Measurements from ENCODE around the gene MYO5C. TPM values are rescaled to one million over a fixed set of nuclear protein-coding genes. Genes with fewer than 3 reads are reported as not detected.

MYO5C gene
- total RNA-seq, 4 donors from 2014 or later: 17.8 to 25.5 (median 23.6) TPM

DNA sequence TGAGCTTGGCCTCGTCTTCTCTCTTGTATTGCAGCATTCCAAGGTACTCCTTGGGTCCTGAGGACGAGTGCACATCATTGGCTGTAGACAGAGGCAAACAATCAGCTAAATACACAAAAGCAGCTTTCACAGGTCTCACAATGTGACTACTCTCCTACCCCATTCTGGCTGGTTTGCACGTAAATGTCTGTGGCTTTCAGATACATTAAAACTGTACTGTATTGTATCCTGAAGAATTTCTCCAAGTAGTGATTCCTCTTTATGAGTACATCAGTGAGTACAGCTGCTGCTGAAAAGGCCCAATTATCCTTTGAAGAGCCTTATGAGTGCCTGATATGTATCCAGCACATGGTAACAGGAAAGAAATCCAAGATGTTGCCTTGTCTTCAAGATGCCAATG, 82.4 kb downstream of the MYO5C start:
- H3K27me3 ChIP-seq: no peaks in the 10 kb centered on the region
- intact Hi-C loops (cut with DNase I): no loop called here
- 84 to 89% methylated on average over 3 of the region's 3 CpGs for WGBS, 2 donors
- no peaks in the 10 kb centered on the region for H3K4me1 ChIP-seq
- TF ChIP-seq CTCF (IDR thresholded peaks at IDR 0.05): no peak
- no peak for TF ChIP-seq POLR2A (IDR thresholded peaks at IDR 0.05)
- peaks cover 0 to 83% (median 0%) of the 10 kb centered on the region in 3 donors for H3K36me3 ChIP-seq
- no peak overlapping the region for H3K4me3 ChIP-seq
- H3K27ac ChIP-seq: no peak overlapping the region
- H3K9me3 ChIP-seq: no peaks in the 10 kb centered on the region
- no peak for DNase-seq

DNA sequence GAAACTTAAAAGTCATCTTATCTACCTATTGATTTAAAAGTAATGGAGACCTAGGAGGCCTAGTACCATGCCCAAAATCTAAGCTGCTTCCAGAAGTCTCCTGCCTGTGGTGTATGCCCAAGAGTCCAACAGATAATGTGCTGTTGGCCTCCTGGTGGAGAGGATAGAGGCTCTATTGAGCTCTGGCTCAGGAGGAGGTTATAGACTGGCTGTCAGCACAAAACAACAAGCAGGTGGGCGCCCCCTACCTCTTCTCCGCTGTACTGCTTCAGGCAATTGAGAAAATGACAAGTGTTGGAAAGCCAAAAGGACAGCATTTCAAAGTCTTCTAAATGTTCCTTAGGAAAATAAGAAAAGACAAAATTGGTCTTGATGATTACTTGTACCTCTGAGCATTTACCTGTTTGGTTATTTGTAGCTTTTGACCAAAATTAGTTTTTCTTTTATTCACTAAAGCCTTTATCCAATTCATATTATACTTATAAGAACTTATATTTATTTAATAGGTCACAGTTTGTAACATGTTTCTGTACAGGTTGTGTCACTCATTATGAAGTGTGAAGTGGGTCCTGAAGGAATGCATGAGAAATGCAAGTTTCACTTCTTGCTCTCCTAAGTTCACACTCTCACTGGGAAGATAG, 87.2 kb downstream of the MYO5C start:
- peaks cover 0 to 80% (median 0%) of the 10 kb centered on the region in 3 donors for H3K36me3 ChIP-seq

DNA sequence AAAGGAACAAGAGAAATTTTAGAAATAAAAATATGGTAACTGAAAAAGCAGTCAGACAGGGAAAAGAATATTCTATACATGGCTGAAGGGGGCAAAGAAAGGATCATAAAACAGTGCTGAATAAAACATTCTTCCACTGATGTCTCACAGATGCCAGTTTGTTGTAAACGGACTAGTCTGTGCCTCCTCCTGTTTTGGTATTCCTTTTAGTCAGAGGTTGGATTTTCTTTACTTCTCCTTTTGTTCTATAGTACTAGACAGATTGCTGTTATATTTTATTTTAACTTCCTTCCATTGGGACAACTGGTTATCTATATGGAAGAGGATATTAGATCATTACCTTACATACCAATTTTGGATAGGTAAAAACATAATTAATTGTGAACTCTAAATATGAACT, 88.4 kb downstream of the MYO5C start:
- peaks cover 0 to 80% (median 0%) of the 10 kb centered on the region in 3 donors for H3K36me3 ChIP-seq
- no peak overlapping the region for H3K4me3 ChIP-seq
- TF ChIP-seq POLR2A (IDR thresholded peaks at IDR 0.05): no peak
- no peak for TF ChIP-seq CTCF (IDR thresholded peaks at IDR 0.05)
- H3K4me1 ChIP-seq: no peaks in the 10 kb centered on the region
- DNase-seq: no peak
- H3K27me3 ChIP-seq: no peaks in the 10 kb centered on the region
- H3K9me3 ChIP-seq: no peaks in the 10 kb centered on the region
- no peak overlapping the region for H3K27ac ChIP-seq
- intact Hi-C loops (cut with DNase I): no loop called here
- WGBS, 2 donors: 35 to 73% methylated on average over 1 of the region's 1 CpG

More for the DNA sequence above, 87.2 kb downstream of the MYO5C start:
- DNase-seq: peak; percentile 3
- H3K9me3 ChIP-seq: no peaks in the 10 kb centered on the region
- no peak overlapping the region for H3K4me3 ChIP-seq
- H3K27me3 ChIP-seq: no peaks in the 10 kb centered on the region
- TF ChIP-seq CTCF (IDR thresholded peaks at IDR 0.05) (peak; percentile 55 to 80 (median 64)), POLR2A (IDR thresholded peaks at IDR 0.05) (no peak)
- no peak overlapping the region for H3K27ac ChIP-seq
- intact Hi-C loops (cut with DNase I): no loop called here
- whole genome bisulfite sequencing, 2 donors: 28 to 29% methylated on average over 2 of the region's 2 CpGs
- no peaks in the 10 kb centered on the region for H3K4me1 ChIP-seq

- Histone ChIP-seq H3K4me3 (no peak overlapping the region), H3K27ac (no peak overlapping the region), H3K4me1 (no peaks in the 10 kb centered on the region), H3K9me3 (no peaks in the 10 kb centered on the region), H3K27me3 (no peaks in the 10 kb centered on the region), H3K36me3 (peaks cover 0 to 77% (median 0%) of the 10 kb centered on the region in 3 donors)
- no peak for TF ChIP-seq CTCF (IDR thresholded peaks at IDR 0.05)
- no peak for TF ChIP-seq POLR2A (IDR thresholded peaks at IDR 0.05)
- WGBS, 2 donors: 81 to 92% methylated on average over 2 of the region's 2 CpGs
- no peak for DNase-seq
- intact Hi-C loops (cut with DNase I): no loop called here
Measured at GRCh38 chr15:52206446-52206845, 89.2 kb downstream of the MYO5C start.

GRCh38 chr15:52204657-52205056, 90.9 kb downstream of the MYO5C start:
- DNase-seq: no peak
- no peaks in the 10 kb centered on the region for H3K27me3 ChIP-seq
- intact Hi-C loops (cut with DNase I): no loop called here
- H3K4me1 ChIP-seq: no peaks in the 10 kb centered on the region
- H3K9me3 ChIP-seq: no peaks in the 10 kb centered on the region
- H3K27ac ChIP-seq: no peak overlapping the region
- H3K4me3 ChIP-seq: no peak overlapping the region
- H3K36me3 ChIP-seq: peaks cover 0 to 65% (median 0%) of the 10 kb centered on the region in 3 donors
- 94 to 98% methylated on average over 3 to 9 of the region's 20 CpGs for WGBS, 2 donors
- TF ChIP-seq POLR2A (IDR thresholded peaks at IDR 0.05) (no peak), CTCF (IDR thresholded peaks at IDR 0.05) (no peak)

All from esophagus squamous epithelium (tissue), 5 donors.